Suppressor macrophage treated with lipopolysaccharide for 1 hour (primary cell): ENCODE measurements around the gene ZNF578.
"Not testable (repeated sequence)": the region's sequence is repeated elsewhere in the genome, so short reads cannot be mapped to it uniquely, and the experiment has no call there.

ENCODE experiments used
- DNase-seq, 3 donors: peaks; one replicate each; pipeline ENCODE4 v3.0.0-alpha.2; 2020 to 2022

Gene ZNF578

DNA sequence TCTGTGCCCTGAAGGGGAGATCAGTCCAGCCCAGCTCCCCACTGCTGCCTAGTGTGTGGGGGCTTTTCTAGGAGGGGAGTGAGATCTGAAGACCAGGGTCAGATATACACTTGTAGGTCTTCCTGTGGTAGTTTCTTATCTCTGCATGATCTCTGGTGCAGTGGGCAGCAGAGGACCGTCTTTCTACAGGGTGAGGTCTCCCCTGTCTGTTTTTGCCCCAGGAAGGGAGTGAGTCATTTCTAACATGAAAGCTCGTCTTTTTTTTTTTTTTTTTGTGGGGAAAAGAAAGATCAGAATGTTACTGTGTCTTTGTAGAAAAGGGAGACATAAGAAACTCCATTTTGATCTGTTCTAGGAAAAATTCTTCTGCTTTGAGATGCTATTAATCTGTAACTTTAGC is 65.3 kb downstream of the ZNF578 start:
- DNase-seq, result no peak

GRCh38 chr19:52519175-52519574 is 65.8 kb downstream of the ZNF578 start:
- DNase-seq, result not testable (repeated sequence)

DNA sequence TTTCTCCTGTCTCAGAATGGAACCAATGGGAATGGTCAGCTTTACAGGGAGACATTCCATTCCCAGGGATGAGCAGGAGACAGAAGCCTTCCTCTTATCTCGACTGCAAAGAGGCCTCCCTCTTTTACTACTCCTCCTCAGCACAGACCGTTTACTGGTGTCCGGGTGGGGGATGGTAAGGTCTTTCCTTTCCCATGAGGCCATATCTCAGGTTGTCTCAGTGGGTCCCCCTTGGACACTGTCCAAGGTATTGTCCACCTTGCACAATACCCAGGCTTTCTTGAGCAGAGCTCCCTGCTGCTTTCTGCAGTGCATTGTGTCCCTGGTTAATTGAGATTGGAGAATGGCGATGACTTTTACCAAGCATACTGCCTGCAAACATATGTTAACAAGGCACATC is 66.7 kb downstream of the ZNF578 start:
- DNase-seq, result no peak

GRCh38 chr19:52522551-52522950 is 69.2 kb downstream of the ZNF578 start:
- DNase-seq, result no peak

- no peak for DNase-seq
These were observed 70.7 kb downstream of the ZNF578 start for GRCh38 chr19:52524086-52524485.

- peak; percentile 94 to 97 (median 95) for DNase-seq
These were observed 74.0 kb downstream of the ZNF578 start, which contains the start of gene ZNF808 for GRCh38 chr19:52527134-52527955. Gene ZNF808, plus strand, starts transcription at chr19:52527668. Its CDS starts 15,617 bp downstream, at chr19:52543285.

DNA sequence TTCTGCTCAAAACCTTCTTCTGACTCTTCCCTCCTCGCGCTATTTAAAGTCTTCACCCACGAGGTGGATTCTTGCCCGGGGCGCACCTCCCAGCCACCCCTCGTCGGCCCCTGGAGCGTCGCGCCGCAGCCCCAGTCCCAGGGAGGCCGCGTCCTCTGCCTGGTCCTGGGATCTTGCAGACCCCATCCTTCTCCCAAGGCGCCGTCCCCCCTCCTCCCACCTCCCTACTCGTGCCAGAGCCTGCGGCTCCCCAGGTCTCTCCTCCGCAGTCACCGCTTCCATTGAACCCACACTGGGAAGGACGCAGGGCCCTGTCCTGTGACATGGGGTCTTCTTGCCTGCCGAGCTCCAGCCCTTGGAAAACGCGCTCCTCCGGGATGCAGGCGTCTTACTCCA is 74.6 kb downstream of the ZNF578 start:
- no peak for DNase-seq

- DNase-seq, result no peak
These were observed 79.1 kb downstream of the ZNF578 start for GRCh38 chr19:52532480-52532879.

DNA sequence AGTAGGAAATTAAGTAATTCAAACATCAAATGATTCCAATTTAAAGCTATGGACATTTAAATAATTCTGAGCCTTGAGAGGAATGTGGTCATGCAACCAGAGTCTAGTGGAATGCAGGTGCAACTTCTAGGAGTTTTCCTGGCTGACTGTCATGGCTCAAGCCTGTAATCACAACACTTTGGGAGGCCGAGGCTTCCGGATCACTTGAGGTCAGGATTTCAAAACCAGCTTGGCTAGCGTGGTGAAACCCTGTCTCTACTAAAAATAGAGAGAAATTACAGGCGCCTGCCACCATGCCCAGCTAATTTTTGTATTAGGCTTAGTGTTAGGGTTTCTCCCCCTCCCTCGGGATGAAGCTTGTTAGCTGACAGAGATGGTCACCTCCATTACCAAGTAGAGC is 80.5 kb downstream of the ZNF578 start:
- peak; percentile 45 to 58 (median 47) for DNase-seq

- DNase-seq, result not testable (repeated sequence)
These were observed 82.0 kb downstream of the ZNF578 start for GRCh38 chr19:52535385-52535770.

DNA sequence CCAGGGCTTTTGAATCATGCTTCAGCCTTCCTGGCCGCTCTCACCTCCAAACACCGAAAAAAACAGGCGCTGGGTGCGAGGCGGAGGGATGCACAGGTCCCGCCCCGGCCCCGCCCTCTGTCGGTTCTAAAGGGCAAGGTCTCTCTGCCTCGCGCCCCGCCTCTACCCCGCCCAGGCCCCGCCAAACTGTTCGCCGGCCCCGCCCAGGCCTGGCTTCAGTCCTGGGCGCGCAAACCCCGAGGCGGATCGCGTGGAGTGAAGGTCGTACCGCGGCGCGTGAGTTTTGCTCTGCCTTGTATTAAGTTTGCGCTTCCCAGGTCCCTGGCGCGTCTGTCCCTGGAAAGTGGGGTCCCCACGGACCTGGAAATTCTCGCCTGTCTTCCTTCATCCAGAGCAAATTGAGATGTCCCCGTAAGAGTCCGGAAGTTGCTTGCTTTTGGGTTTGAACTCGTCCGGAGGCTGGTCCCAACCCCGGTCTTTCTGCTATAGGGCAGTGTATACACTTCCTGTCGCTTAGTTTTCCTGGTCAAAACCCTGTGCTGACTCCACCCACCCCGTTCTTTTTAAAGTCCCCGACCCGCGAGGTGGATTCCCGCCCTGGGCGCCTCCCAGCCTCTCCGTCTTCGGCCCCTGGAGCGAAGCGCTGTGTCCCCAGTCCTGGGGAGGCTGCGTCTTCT is 82.6 kb downstream of the ZNF578 start:
- DNase-seq, result peak; percentile 66 to 90 (median 85)

DNA sequence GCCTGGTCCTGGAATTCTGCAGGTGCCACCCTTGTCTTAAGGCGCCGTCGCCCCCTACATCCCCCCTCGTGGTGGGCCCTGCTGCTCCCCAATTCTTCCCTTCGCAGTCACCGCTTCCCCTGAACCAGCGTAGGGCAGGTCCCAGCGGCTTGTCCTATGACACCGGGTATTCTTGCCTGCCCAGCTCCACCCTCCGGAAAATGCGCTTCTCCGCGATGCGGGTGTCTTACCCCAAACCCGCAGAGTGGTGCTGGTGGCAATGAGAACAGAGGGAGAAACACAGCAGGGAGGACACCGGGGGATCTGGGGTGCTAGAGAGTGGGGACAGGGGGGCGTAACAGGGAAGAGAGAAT is 83.1 kb downstream of the ZNF578 start:
- DNase-seq, result peak in 2 of 3 donors; percentile 27 to 37

GRCh38 chr19:52538815-52539214 is 85.5 kb downstream of the ZNF578 start:
- DNase-seq, result peak; percentile 34 to 43 (median 35)

GRCh38 chr19:52541176-52541575 is 87.8 kb downstream of the ZNF578 start:
- DNase-seq, result not testable (repeated sequence)

GRCh38 chr19:52541608-52542007 is 88.3 kb downstream of the ZNF578 start:
- no peak for DNase-seq

- DNase-seq, result not testable (repeated sequence)
These were observed 89.2 kb downstream of the ZNF578 start for GRCh38 chr19:52542541-52542940.

DNA sequence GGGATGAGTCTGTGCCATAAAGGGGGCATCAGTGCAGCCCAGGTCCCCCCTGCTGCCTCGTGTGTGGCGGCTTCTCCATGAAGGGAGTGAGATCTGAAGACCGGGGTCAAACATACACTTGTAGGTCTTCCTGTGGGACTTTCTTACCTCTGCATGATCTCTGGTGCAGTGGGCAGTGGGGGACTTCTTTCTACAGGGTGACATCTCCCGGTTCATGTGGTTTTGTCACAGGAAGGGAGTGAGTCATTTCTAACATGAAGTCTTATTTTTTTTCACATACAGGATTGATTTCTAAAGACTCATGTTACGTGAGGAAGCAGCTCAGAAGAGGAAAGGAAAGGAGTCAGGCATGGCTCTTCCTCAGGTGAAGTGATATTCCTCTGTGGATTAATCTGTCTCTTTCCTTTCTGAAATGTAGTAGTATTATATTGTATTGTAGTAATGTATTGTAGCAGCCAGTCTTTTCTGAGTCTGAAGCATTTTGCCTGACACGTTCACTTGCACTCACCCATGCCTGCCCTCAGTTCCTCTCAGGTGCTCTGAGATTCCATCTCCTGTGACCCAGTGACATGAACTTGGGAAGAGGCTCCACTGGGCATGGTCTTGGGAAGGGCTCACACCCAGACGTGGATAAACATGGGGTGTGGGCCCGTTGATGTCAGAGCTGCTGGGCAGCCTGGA is 89.8 kb downstream of the ZNF578 start:
- DNase-seq, result peak; percentile 8 to 41 (median 37)

GRCh38 chr19:52554216-52554971 is 101.0 kb downstream of the ZNF578 start:
- no peak for DNase-seq

DNA sequence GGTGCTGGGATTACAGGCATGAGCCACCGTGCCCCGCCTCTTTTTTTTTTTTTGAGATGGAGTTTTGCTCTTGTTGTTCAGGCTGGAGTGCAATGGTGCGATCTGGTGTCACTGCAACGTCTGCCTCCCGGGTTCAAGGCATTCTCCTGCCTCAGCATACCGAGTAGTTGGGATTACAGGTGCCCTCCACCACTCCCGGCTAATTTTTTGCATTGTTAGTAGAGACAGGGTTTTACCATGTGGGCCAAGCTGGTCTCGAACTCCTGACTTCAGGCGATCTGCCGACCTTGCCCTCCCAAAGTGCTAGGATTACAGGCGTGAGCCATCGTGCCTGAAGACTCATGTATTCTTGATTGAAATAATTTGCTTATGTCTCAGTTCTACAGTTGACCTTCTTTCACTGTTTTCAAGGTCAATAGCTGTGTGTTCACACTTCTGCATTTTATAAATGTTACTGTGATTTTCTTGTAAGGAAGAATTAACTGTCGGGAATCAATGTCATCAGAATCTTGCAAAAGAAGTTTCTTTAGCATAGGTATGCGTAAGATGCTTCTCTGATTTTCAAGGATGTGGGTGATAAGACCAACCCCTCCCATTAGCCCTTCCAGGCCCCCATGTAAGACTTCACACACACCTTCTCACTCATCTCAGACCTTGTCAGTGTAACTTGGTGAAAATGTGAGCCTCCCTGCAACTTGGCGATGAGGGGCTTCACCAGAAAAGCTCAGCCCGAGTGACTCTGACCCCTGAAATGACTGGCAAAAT is 104.1 kb downstream of the ZNF578 start:
- no peak for DNase-seq

DNA sequence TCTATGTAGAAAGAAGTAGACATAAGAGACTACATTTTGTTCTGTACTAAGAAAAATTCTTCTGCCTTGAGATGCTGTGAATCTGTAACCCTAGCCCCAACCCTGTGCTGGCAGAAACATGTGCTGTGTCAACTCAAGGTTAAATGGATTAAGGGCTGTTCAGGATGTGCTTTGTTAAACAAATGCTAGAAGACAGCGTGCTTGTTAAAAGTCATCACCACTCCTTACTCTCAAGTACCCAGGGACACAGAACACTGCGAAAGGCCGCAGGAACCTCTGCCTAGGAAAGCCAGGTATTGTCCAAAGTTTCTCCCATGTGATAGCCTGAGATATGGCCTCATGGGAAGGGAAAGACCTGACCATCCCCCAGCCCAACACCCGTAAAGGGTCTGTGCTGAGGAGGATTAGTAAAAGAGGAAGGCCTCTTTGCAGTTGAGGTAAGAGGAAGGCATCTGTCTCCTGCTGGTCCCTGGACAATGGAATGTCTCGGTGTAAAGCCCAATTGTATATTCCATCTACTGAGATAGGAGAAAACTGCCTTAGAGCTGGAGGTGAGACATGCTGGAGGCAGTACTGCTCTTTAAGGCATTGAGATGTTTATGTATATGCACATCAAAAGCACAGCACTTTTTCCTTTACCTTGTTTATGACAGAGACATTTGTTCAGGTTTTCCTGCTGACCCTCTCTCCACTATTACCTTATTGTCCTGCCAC is 105.5 kb downstream of the ZNF578 start:
- DNase-seq, result not testable (repeated sequence)

- DNase-seq, result not testable (repeated sequence)
These were observed 108.3 kb downstream of the ZNF578 start for GRCh38 chr19:52561611-52562010.
